DMS153 (cell line): Measurements from ENCODE around the gene CMSS1.
"Not testable (repeated sequence)": the region's sequence is repeated elsewhere in the genome, so short reads cannot be mapped to it uniquely, and the experiment has no call there.

Experiments
- DNase-seq: peaks from one replicate; lab custom pipeline; 2025; lab: John Stamatoyannopoulos, UW

CMSS1 gene

DNA sequence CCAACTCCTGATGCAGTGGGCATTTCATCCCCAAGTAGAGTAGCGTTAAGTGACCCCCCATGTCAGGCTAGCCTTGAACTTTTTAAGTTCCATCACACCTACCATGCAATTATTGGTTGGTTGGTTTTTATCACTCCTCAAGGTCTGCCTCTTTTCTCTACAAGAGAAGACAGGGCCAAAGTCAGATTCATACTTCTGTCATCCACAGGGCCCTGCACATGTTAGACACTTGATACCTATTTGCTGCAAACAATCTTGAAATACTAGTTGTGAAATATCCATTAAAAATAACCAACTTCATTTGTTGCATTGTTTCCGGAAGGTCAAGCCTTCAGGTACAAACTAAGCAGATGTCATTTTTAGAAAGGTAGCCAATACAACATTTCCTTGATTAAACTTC lies 1.2 kb downstream of the CMSS1 start:
- no peak for DNase-seq

DNA sequence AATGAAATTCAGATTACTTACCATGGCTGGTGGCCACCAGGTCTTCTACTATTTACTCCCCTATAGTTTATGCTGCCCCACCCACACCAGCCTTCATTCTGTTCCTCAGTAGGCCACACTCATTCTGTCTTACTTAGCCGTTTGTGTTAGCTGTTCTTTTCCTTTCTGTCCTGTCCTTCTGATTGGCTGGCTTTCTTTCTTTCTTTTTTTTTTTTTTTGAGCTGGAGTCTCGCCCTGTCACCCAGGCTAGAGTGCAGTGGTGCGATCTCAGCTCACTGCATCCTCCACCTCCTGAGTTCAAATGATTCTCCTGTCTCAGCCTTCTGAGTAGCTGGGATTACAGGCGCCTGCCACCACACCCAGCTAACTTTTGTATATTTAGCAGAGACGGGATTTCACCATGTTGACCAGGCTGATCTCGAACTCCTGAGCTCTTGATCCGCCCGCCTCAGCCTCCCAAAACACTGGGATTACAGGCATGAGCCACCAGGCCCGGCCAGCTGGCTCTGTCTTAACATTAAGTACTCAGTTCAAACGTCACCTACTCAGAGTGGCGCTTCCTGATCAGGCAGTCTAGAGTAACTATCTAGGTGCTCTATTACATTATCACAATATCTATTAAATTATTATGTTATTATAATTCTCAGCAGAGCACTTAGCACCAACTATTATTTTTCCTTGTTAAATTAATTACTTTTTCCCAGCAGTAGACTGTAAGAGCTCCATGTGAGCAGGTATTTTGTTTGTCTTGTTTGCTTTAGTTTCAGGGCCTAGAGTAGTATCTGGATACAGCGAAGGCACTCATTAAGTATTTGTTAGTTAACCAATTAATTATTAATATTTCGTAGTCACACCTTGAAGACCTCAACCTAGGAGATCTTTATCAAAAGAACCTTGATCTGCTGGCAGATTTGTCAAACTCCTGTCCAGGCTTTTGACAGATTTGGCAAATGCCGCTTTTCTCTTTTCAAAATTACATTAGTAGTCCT lies 6.4 kb downstream of the CMSS1 start:
- DNase-seq = no peak

DNA sequence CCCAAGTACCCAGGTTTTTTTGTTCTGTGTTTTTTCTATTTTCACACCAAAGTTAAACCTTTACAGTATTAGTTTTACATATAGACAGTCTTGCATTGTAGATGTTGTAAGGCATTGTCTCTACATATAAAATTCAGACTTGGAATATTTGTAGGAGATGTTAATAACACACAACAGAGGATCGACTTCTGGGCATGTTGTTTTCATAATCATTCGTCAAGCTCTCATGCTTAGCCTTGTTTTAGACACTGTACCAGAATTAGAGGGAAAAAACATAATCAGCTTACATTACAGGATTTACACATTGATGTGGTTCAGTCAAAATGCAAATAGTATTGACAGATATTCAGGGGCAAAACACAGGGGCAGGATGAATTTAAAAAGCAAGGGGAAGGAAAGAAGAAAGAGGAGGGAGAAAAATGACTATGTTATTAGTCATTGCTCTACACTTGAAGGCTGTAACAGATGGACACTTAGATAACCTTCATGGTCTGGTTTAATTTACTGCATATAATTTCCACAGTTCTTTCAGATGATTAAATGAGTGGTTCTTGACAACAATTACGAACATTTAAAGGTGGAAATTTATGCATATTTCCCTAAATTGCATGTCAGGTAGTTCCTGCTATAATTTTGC lies 7.5 kb downstream of the CMSS1 start:
- no peak for DNase-seq

GRCh38 chr3:99829844-99830243 lies 12.2 kb downstream of the CMSS1 start:
- no peak for DNase-seq

- no peak for DNase-seq
These were observed 16.0 kb downstream of the CMSS1 start for GRCh38 chr3:99833617-99834205.

DNA sequence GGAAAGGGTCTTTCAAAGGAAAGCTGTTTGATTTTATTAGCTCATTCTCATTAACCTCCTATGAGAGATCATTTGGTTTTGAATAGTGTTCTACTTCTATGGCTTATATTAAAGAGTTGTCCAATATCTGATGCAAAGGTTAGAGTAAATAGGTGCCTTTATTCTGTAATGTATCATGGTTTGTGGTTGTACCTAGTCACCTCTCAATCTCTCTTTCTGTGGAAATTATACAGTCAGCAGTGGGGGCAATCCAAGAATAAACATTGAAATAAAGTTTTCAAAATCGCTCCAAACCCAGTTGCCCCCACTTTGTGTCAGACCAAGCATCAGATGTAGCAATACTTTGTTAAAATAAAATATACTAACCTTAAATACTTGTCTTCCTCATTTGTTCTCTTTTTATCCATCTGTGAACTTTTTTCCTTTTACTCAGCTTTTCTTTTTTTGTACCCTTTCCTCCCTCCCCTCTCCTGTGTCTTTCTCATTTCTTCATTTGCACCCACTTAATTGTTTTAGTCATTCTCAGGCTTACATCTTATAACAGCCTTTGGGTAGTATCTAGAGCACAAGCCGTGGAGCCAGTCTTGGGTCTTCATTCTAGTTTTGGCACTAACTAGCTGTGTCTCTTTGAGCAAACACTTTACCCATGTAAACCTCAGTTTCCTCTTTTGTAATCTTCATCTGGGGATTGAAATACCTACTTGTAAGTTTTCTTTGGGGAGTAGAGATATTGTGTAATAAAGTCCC lies 16.7 kb downstream of the CMSS1 start:
- no peak for DNase-seq

- DNase-seq = no peak
These were observed 19.0 kb downstream of the CMSS1 start for GRCh38 chr3:99836681-99837080.

DNA sequence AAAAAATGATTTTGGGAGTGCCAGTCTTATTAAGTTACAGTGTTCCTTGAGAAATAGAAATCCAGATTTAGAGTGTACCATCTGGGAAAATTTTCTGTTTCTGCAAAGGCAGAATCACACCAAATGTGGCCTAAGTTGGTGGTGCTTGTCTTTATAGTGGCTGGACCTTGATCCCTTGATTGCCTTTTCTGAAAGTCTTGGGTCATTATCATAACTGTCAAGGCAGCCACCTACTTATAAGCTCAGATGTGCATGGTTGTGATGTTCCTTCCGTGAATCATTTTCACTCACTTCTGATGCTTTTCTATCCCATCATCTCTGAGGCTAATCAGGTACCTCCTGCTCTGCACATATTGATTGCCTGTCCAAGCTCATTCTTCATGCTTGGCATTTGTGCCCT lies 20.1 kb downstream of the CMSS1 start:
- no peak for DNase-seq

DNA sequence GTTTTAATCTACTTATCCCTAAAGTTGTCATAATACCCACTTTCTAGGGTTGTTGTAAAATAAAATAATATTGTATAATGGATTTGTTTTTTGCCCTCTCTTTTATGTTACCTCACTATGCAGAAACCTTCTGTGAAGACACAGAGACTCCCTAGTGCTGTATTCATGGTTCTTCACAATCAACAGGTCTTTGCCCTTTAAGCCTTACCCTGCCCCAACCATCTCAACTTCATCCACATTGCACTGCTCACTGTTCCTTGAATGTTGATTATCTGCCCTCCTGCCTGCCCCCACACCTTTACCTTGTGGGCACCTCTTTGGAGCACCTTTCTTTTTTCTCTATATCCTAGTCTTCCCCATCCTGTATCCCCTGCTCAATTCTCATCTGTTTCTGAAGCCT lies 21.1 kb downstream of the CMSS1 start:
- no peak for DNase-seq

- DNase-seq = no peak
These were observed 22.0 kb downstream of the CMSS1 start for GRCh38 chr3:99839613-99840012.

GRCh38 chr3:99841949-99842348 lies 24.3 kb downstream of the CMSS1 start:
- not testable (repeated sequence) for DNase-seq

DNA sequence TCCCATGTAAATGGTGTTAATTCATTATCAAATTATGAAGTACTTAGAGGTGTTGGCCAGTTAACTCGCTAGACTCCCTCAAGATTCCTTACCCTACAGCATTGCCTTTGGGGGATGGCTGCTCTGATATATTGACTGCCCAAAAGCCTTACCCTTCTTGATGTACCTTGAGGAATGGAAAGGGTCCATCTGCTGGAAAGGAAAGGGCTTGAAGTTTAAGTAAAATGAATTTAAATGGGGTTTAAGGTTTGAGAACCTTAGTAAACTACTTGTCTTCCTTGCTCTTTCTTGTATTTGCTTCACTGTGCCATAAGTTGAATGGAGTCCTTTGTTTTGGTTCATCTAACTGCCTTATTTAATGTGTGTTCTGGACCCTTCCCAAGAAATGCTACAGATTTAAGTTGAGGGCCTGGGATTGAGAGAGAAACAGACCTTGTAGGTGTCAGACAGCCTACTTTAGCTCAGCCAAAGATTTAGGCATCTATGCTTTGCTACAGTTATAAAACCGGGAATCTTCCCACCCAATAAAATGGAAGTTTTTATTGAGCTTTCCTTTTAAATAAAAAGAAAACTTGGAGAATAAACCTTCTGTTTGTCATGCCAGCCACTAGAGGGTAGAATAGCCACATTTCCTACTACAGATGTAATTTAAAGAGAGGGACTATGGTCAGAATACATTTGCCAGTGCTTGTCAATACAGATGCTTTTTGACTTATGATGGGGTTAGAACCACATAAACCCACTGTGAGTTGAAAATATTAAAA lies 25.3 kb downstream of the CMSS1 start:
- peak; percentile 37 for DNase-seq

GRCh38 chr3:99843590-99844258 lies 26.1 kb downstream of the CMSS1 start:
- no peak for DNase-seq

DNA sequence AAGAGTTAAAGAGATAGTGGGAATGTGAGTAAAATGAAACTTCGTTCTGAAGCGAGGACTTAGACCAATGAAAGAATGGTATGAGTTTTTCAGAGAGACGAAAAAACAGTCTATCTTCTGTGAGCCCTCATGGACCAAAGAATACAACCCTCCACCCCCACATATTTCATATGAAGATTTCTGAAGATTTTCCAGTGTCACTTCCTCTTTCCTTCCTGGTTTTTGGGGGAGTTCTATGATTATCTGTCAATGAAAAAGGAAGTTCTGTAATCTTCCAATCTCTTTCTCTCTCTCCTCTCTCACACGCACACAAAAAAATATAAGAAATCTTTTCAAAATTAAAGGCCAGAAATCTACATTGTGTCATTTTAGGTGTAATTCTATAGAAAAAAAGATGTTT lies 27.7 kb downstream of the CMSS1 start:
- no peak for DNase-seq

GRCh38 chr3:99845999-99846398 lies 28.3 kb downstream of the CMSS1 start:
- DNase-seq = no peak

DNA sequence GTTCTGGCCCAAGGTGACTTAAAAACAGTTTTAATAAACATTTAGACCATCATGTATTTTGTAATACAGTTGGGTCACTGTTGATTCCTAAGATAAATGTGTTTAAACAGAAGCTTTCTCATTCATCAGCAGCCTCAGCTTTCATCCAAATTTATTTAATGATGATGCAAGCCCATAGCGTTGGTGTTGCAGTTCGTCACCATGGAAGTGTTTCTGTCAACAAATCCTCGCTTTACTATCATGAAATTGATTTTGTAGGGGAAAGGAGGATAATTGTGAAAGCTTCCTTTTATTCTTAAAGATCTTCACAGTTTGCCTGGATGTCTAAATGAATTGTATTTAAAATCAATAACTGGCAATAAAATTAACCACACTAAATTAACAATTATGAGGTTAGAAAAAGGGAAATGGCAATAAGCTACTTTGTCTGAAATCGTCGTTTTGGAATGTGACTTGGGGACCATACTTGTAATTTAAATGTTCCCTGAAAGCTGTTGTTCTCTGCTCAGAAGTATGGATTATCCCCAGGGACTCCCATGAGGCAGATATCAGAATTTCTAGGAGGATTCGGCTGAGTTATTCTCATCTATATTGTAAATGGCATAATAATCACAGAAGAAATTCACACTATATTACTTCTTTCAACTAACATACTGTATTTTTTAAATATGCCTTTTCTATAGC lies 29.0 kb downstream of the CMSS1 start:
- peak; percentile 56 for DNase-seq

DNA sequence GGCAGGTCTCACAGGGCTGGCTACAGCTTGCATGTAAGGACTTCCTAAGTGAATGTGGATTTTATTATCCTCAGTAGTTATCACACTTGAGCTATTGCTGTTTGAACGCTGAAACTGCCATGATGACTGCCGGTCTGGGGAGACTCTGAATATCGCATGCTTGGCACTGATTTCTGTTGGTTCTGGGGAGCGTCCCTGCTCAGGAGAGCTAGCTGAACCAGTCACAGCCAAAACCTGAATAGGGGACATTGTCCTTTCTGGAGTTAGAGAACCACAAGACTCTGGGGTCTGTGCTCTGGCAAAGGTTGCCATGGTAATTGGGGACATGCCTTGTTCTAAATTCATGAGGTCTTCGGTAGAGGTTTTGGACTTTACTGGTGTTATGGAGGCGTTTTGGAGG lies 30.8 kb downstream of the CMSS1 start:
- DNase-seq = no peak

GRCh38 chr3:99850608-99851007 lies 32.9 kb downstream of the CMSS1 start:
- DNase-seq = no peak

DNA sequence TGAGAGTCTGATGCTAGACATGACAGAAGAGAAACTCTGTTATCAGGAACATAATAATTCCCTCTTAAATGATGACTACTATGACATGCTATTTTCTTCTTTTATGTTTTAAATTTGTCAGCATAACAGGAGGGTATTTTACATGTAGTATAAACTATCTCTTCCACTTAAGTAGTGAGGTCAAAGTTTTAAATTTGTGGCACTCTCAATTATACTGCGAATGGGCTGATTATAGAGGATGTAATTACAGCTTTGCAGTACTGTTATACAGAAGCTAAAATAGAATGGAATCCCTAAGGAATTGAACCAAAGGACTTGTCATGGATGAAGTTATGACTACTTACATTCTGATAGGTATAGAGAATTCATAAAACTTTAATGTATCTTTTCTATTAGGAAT lies 34.3 kb downstream of the CMSS1 start:
- DNase-seq = no peak

DNA sequence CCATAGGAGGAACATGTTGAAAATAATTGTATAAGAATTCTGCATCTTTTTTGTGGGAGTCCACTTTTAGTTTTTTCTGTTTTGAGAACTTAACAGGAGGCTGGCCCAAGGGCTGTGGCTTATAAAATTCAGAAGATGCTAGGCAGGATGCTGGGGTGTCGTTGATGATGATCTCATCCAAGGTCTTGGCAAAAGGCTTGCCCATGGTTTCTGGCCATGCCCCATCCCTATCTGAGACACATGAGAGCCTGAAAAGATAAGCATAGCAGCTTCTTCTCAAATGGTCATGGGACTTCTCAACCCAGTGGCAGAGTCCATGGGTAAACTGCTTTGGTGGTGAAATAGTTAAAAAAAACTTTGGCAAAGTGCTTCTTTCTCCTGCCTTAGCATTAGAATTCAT lies 35.2 kb downstream of the CMSS1 start:
- no peak for DNase-seq
